NK-92 treated with Interleukin-12 subunit alpha and Interleukin-12 subunit beta, amount 100 ng/mL, for 24 hours (cell line): Measurements from ENCODE around the gene SNAPC5.

Experiments used
- DNase-seq: peaks from one replicate; lab custom pipeline; 2025; lab: John Stamatoyannopoulos, UW

Gene SNAPC5

GRCh38 chr15:66456211-66456610 is 41.4 kb downstream of the SNAPC5 start:
- DNase-seq, result no peak

- DNase-seq, result no peak
These were observed 43.4 kb downstream of the SNAPC5 start for GRCh38 chr15:66454143-66454542.

- no peak for DNase-seq
These were observed 44.5 kb downstream of the SNAPC5 start for GRCh38 chr15:66452971-66453580.

GRCh38 chr15:66452420-66452819 is 45.1 kb downstream of the SNAPC5 start:
- no peak for DNase-seq
